Suprapubic skin (tissue), 4 donors: ENCODE data around the gene PTCD3. TPM values are rescaled to one million over a fixed set of nuclear protein-coding genes. Genes with fewer than 3 reads are reported as not detected.
A peak's percentile ranks its signal among the peaks of the same experiment; 100 is the strongest.

Experiments
- DNase-seq, 2 donors: peaks; one replicate each; pipeline ENCODE4 v3.0.0-alpha.2; 2019; ENCODE audit warnings: low spot score in 2 of 2
- H3K27ac ChIP-seq: fragments of 200-600 bp; sonication (generic); one replicate; pipeline ENCODE4 v1.5.1; 2019
- H3K27me3 ChIP-seq: fragments of 200-600 bp; sonication (generic); one replicate; pipeline ENCODE4 v1.5.1; 2019
- H3K36me3 ChIP-seq: fragments of 200-600 bp; sonication (generic); one replicate; pipeline ENCODE4 v1.5.1; 2019
- H3K4me1 ChIP-seq: fragments of 200-600 bp; sonication (generic); one replicate; pipeline ENCODE4 v1.5.1; 2019
- H3K4me3 ChIP-seq: fragments of 200-600 bp; sonication (generic); one replicate; pipeline ENCODE4 v1.5.1; 2019; ENCODE audit warnings: mild to moderate bottlenecking
- H3K9me3 ChIP-seq: fragments of 200-600 bp; sonication (generic); one replicate; pipeline ENCODE4 v1.5.1; 2019
- EP300 ChIP-seq: sonication (generic); formaldehyde crosslinking; IDR thresholded peaks from one replicate; pipeline ENCODE4 v1.6.1; 2017; ENCODE audit warnings: antibody characterized with exemption
- POLR2A ChIP-seq, 2 donors: fragments of 450-650 bp; IDR thresholded peaks; one replicate each; pipeline ENCODE4 v1.6.1; 2017; ENCODE audit warnings: antibody characterized with exemption in 2 of 2, mild to moderate bottlenecking in 2 of 2, moderate library complexity in 2 of 2
- POLR2AphosphoS5 ChIP-seq, 3 donors: sonication (generic); formaldehyde crosslinking; IDR thresholded peaks; one replicate each; pipeline ENCODE4 v1.6.1; 2017; ENCODE audit warnings: antibody characterized with exemption in 3 of 3
- WGBS: methylation state at CpG from one replicate; pipeline ENCODE4 v1.1.5; 2018; 5-methylcytosine and 5-hydroxymethylcytosine counted together
- total RNA-seq, 4 donors: library from RNA; depleted of rRNA; stranded (reverse); fragments of >200 nt; gene quantifications; one replicate each; pipeline ENCODE4 v1.1.0, GENCODE V29; 2016
- TF ChIP-seq, protein P1 (sequence below), 2 donors: fragments of 200-600 bp in 1 of 2; fragments of 450-650 bp in 1 of 2; sonication (generic) in 1 of 2; IDR thresholded peaks; one replicate each; pipeline ENCODE4 v1.5.1; 2016 to 2019; ENCODE audit warnings: antibody characterized with exemption in 2 of 2, mild to moderate bottlenecking in 1 of 2, moderate library complexity in 1 of 2

The PTCD3 gene
- total RNA-seq, 4 donors from 2014 or later = 42.9 to 240 (median 108) TPM

DNA sequence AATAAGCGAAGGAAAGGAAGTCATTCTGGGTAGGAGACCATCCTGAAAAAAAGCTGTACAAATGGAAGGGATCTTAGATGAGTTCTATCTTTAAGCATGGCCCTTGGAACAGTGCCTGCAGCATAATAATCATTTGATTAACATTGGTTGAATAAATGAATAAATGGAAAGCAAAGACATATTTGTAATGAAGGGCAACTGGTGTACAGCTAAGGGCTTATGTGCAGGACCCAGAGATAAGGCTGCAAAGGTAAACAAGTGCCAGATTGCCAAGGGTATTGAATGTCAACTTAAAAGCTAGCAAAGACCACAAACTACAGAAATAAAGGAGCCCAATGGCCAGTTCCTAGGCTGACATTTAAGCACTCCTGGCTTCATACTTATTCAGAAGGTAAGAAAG, 69.8 kb downstream of the PTCD3 start:
- no peak for DNase-seq
- H3K4me3 ChIP-seq = no peak overlapping the region
- 97% methylated on average over 1 of the region's 1 CpG for WGBS
- peaks cover 57% of the 10 kb centered on the region for H3K36me3 ChIP-seq
- TF ChIP-seq EP300 = no peak
- TF ChIP-seq POLR2A (IDR thresholded peaks at IDR 0.05) = no peak
- TF ChIP-seq POLR2AphosphoS5 (IDR thresholded peaks at IDR 0.05) = no peak
- TF ChIP-seq, protein P1, sequence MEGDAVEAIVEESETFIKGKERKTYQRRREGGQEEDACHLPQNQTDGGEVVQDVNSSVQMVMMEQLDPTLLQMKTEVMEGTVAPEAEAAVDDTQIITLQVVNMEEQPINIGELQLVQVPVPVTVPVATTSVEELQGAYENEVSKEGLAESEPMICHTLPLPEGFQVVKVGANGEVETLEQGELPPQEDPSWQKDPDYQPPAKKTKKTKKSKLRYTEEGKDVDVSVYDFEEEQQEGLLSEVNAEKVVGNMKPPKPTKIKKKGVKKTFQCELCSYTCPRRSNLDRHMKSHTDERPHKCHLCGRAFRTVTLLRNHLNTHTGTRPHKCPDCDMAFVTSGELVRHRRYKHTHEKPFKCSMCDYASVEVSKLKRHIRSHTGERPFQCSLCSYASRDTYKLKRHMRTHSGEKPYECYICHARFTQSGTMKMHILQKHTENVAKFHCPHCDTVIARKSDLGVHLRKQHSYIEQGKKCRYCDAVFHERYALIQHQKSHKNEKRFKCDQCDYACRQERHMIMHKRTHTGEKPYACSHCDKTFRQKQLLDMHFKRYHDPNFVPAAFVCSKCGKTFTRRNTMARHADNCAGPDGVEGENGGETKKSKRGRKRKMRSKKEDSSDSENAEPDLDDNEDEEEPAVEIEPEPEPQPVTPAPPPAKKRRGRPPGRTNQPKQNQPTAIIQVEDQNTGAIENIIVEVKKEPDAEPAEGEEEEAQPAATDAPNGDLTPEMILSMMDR (IDR thresholded peaks at IDR 0.05) = no peak
- H3K4me1 ChIP-seq = no peaks in the 10 kb centered on the region
- H3K9me3 ChIP-seq = no peaks in the 10 kb centered on the region
- no peak overlapping the region for H3K27ac ChIP-seq
- H3K27me3 ChIP-seq = no peaks in the 10 kb centered on the region

DNA sequence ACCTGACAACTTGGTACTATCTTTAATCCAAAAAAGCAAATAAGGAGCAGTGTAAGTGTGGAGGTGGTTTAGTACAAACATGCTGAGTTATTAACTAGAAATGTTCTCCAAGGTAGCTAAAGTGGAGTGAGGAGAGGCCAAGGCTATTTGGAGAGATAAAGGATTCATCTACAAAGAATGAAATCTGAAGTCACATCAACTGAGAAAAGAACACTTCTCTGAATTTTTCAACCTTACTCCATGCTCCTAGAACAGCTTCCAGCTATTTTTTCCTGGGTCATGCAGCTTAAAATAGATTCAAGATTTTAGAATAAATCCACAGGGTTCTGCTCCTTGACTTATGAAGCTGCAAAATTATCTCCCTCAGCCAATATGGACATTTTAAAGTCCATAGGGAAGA, 70.6 kb downstream of the PTCD3 start:
- no peak for TF ChIP-seq POLR2AphosphoS5 (IDR thresholded peaks at IDR 0.05)
- TF ChIP-seq POLR2A (IDR thresholded peaks at IDR 0.05) = no peak
- TF ChIP-seq EP300 = no peak
- Histone ChIP-seq H3K36me3 (peaks cover 51% of the 10 kb centered on the region), H3K9me3 (no peaks in the 10 kb centered on the region), H3K4me3 (no peak overlapping the region), H3K27me3 (no peaks in the 10 kb centered on the region), H3K4me1 (no peaks in the 10 kb centered on the region), H3K27ac (no peak overlapping the region)
- no peak for DNase-seq

DNA sequence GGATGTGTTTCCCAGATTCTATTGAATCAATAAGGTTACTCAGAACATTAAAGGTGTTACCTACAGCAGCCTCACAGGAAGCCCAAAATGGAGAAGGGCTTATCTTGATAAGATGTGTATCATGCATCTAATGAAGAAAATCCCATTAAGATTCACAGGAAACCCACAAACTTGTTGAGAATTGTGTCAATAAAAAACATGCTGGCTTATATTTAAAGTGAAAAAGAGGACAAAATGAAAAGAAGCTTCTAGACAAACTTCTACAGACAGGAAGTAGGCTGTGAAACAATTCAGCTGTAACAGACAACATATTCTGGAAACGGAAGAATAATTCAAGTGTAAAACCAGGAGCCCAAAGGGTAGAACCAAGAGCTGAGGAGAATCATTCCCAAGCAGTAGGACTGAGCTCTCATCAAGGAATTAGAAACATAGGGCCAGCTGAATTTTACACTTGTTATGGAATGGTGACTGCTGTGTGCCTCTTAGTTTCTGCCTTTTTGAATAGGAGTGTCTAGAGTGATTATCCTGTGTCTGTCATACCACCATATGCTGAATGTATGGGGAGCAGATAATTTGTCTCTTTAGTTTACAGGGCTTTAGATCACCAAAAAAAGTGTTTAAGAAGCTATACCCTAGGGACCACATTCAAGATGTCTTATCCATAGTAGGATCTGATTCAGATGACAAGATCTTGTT, 79.6 kb downstream of the PTCD3 start:
- no peak for DNase-seq
- TF ChIP-seq, protein P1 (IDR thresholded peaks at IDR 0.05) = no peak
- TF ChIP-seq POLR2A (IDR thresholded peaks at IDR 0.05) (no peak), POLR2AphosphoS5 (IDR thresholded peaks at IDR 0.05) (no peak), EP300 (no peak)
- Histone ChIP-seq H3K9me3 (no peaks in the 10 kb centered on the region), H3K36me3 (no peaks in the 10 kb centered on the region), H3K4me1 (peaks cover 23% of the 10 kb centered on the region), H3K27me3 (no peaks in the 10 kb centered on the region), H3K27ac (peak overlapping the region; percentile 3), H3K4me3 (no peak overlapping the region)
- 38% methylated on average over 1 of the region's 1 CpG for WGBS

DNA sequence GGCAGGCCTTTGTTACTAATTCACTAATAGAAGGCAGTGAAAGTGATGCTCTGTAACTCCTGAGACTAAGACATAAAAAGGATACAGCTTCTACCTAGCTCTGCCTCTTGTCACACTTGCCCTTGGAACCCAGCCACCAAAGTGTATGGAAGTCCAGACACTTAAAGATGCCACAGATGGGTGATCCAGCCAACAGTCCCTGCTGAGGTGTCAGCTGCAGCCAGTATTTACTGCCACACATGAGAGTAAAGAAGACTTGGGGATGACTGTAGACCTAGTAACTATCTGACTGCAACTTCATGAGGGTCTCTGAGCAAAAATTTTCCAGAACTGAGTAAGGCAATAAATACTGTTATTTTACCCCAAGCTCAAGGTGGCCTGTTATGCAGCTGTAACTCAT, 80.4 kb downstream of the PTCD3 start:
- TF ChIP-seq, protein P1 (IDR thresholded peaks at IDR 0.05) = no peak
- TF ChIP-seq POLR2AphosphoS5 (IDR thresholded peaks at IDR 0.05) = no peak
- no peak for TF ChIP-seq POLR2A (IDR thresholded peaks at IDR 0.05)
- no peak for TF ChIP-seq EP300
- no peaks in the 10 kb centered on the region for H3K27me3 ChIP-seq
- no peak for DNase-seq
- H3K4me3 ChIP-seq = no peak overlapping the region
- H3K36me3 ChIP-seq = no peaks in the 10 kb centered on the region
- no peaks in the 10 kb centered on the region for H3K9me3 ChIP-seq
- H3K4me1 ChIP-seq = peaks cover 26% of the 10 kb centered on the region
- H3K27ac ChIP-seq = no peak overlapping the region

DNA sequence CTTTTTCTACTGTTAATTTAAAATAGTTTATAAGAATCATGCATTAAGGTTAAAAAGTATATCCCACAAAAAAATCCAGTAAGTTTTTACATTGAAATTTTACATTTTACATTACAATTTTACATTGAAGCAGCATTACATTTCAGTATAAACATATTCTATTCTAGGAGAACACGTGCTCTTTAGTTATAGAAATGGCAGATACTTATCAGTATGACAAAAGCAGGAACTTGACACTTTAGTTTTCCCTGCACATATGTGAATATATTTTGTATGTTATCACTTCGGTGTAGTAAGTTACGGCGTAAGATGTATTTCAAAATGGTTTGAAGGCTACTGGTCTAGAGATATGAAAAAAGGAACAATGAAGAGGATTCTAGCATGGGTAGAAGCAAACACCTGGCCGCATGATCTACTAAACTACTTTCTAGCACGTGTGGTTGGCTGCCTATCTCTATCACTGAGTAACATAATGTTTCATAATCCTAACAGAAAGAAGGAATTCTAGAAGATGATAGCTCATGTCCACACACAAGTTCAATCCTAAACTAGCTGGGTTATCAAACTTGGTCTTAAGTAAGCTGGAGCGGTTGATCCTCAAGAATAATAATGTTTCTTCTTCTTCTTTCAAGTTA, 83.9 kb downstream of the PTCD3 start:
- Histone ChIP-seq H3K9me3 (no peaks in the 10 kb centered on the region), H3K27me3 (no peaks in the 10 kb centered on the region), H3K4me1 (peaks cover 44% of the 10 kb centered on the region), H3K4me3 (no peak overlapping the region), H3K36me3 (no peaks in the 10 kb centered on the region), H3K27ac (no peak overlapping the region)
- WGBS = 81% methylated on average over 7 of the region's 7 CpGs
- TF ChIP-seq POLR2AphosphoS5 (IDR thresholded peaks at IDR 0.05) = no peak
- DNase-seq = no peak

Other genes starting within 250 kb of the PTCD3 start
- gene ST3GAL5, start 217.2 kb upstream of the PTCD3 start, total RNA-seq = 10 to 100 TPM in 3 of 4 donors, 1 to 10 TPM in 1; 9.5 to 17.8 (median 14.8) TPM
- 10 to 100 TPM; 20.2 to 24.3 (median 21.2) TPM for gene POLR1A, start 349 bp upstream of the PTCD3 start, total RNA-seq
- 10 to 100 TPM; 39.5 to 73.2 (median 46.7) TPM for gene IMMT, start 89.2 kb downstream of the PTCD3 start, total RNA-seq
- gene MRPL35, start 93.2 kb downstream of the PTCD3 start, total RNA-seq = 10 to 100 TPM; 10.7 to 28.1 (median 24.2) TPM
- 1 to 10 TPM in 3 of 4 donors, under 1 TPM in 1; 0.34 to 5.2 (median 2.4) TPM for gene REEP1, start 231.4 kb downstream of the PTCD3 start, total RNA-seq